Measurements from ENCODE around the gene CELA1.
"Not testable (repeated sequence)": the region's sequence is repeated elsewhere in the genome, so short reads cannot be mapped to it uniquely, and the experiment has no call there.

CELA1 gene

GRCh38 chr12:51348116-51348515 is 1.6 kb upstream of the CELA1 start:
- TF ChIP-seq, protein P1, sequence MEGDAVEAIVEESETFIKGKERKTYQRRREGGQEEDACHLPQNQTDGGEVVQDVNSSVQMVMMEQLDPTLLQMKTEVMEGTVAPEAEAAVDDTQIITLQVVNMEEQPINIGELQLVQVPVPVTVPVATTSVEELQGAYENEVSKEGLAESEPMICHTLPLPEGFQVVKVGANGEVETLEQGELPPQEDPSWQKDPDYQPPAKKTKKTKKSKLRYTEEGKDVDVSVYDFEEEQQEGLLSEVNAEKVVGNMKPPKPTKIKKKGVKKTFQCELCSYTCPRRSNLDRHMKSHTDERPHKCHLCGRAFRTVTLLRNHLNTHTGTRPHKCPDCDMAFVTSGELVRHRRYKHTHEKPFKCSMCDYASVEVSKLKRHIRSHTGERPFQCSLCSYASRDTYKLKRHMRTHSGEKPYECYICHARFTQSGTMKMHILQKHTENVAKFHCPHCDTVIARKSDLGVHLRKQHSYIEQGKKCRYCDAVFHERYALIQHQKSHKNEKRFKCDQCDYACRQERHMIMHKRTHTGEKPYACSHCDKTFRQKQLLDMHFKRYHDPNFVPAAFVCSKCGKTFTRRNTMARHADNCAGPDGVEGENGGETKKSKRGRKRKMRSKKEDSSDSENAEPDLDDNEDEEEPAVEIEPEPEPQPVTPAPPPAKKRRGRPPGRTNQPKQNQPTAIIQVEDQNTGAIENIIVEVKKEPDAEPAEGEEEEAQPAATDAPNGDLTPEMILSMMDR (IDR thresholded peaks at IDR 0.05; ENCODE audit: low read depth, low read length): no peak
- no peak for DNase-seq (ENCODE audit: low read depth in 2 of 2)
- no peak overlapping the region for H3K4me3 ChIP-seq (replicated peaks in 1 of 2; ENCODE audit: low read depth in 2 of 2, low read length in 2 of 2)

- H3K4me3 ChIP-seq (replicated peaks in 1 of 2; ENCODE audit: low read depth in 2 of 2, low read length in 2 of 2): no peak overlapping the region
- TF ChIP-seq, protein P1 (IDR thresholded peaks at IDR 0.05; ENCODE audit: low read depth, low read length): no peak
- DNase-seq (ENCODE audit: low read depth in 2 of 2): peak; percentile 31 to 38
Observed at GRCh38 chr12:51345681-51346080, 798 bp downstream of the CELA1 start.

GRCh38 chr12:51343201-51343600 is 3.3 kb downstream of the CELA1 start:
- TF ChIP-seq, protein P1 (IDR thresholded peaks at IDR 0.05; ENCODE audit: low read depth, low read length): no peak
- H3K4me3 ChIP-seq (replicated peaks in 1 of 2; ENCODE audit: low read depth in 2 of 2, low read length in 2 of 2): no peak overlapping the region
- no peak for DNase-seq (ENCODE audit: low read depth in 2 of 2)

DNA sequence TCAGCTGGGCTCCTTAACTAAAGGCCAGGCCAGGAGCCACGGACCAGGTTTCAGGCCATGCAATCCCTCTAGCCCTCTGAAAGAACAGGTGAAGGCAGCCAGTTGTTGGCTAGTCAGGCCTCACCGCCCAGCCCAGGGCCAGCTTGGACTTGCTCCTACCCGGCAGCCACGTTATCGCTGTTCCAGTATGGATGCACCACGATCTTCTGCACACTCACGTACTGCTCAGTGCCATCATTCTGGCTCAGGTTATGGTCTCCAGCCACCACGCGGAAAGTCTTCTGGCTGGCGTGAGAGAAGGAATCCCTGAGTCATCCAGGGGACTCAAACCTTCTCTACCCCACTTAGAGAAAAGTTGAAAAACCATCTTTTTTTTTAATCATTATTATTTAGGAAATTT is 4.1 kb downstream of the CELA1 start:
- TF ChIP-seq, protein P1 (IDR thresholded peaks at IDR 0.05; ENCODE audit: low read depth, low read length): no peak
- DNase-seq (ENCODE audit: low read depth in 2 of 2): no peak
- no peak overlapping the region for H3K4me3 ChIP-seq (replicated peaks in 1 of 2; ENCODE audit: low read depth in 2 of 2, low read length in 2 of 2)

DNA sequence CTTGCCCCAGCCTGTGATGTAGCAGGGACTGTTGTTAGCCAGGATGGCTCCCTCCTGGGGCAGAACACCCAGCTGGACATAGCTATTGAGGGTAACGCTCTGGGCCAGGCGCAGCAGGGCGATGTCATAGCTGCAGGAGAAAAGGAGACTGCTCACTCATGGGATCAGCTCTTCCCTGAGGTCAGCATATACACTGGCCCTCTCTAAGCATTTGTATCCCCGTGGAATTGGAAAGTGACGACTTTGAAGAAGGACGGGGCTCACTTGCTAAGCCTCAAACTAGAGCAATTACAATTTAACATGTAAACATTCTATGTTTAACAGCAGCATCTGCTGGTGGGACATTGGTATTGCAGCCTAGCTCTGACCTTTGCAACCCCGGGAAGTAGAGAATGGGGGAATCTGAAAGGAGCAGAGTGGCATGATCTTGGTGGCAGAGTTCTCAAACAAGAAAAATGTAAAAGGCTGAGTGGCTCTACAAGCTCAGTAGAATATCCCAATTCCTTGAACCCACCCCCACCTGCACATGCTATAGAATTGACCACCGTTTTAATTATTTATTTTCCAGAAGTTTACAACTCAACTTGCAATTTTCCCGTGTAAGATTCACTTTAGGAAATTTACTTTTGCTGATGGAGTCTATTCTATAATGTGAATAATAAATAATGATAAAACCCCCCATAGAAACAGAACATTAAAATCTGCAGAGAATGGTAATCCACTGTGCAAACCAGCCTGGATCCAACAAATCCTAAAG is 5.0 kb downstream of the CELA1 start:
- TF ChIP-seq, protein P1 (IDR thresholded peaks at IDR 0.05; ENCODE audit: low read depth, low read length): peak; percentile 99
- DNase-seq (ENCODE audit: low read depth in 2 of 2): peak; percentile 80
- H3K4me3 ChIP-seq (replicated peaks in 1 of 2; ENCODE audit: low read depth in 2 of 2, low read length in 2 of 2): peak overlapping the region in 1 of 2 donors; percentile 28

GRCh38 chr12:51339750-51340149 is 6.7 kb downstream of the CELA1 start:
- TF ChIP-seq, protein P1 (IDR thresholded peaks at IDR 0.05; ENCODE audit: low read depth, low read length): no peak
- no peak for DNase-seq (ENCODE audit: low read depth in 2 of 2)
- no peak overlapping the region for H3K4me3 ChIP-seq (replicated peaks in 1 of 2; ENCODE audit: low read depth in 2 of 2, low read length in 2 of 2)

DNA sequence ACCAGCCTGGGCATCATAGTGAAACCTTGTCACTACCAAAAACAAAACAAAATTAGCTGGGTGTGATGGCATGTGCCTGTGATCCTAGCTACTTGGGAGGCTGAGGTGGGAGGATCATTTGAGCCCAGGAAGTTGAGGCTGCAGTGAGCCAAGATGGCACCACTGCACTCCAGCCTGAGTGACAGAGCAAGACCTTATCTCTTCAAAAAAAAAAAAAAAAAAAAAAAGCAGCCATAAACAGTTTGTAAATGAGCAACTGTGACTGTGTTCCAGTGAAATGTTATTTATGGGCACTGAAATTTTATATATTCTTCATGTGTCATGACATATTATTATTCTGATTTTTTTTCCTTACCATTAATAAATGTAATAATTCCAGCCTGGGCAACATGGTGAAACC is 9.1 kb downstream of the CELA1 start:
- DNase-seq (ENCODE audit: low read depth in 2 of 2): not testable (repeated sequence)

More for the DNA sequence above, 9.1 kb downstream of the CELA1 start:
- not testable (repeated sequence) for H3K4me3 ChIP-seq (replicated peaks in 1 of 2; ENCODE audit: low read depth in 2 of 2, low read length in 2 of 2)

All from cardiac fibroblast (primary cell).